Esophagus muscularis mucosa (tissue), 4 donors: Measurements from ENCODE around the gene ZDHHC19. TPM values are rescaled to one million over a fixed set of nuclear protein-coding genes. Genes with fewer than 3 reads are reported as not detected.

Source experiments
- DNase-seq: peaks from one replicate; pipeline ENCODE4 v3.0.0-alpha.2; 2017; ENCODE audit errors: extremely low spot score
- H3K27ac ChIP-seq, 4 donors: fragments of 200-600 bp; sonication (generic); replicated peaks in 1 of 4; 1 replicate in 3 of 4; 2 replicates in 1 of 4; pipeline ENCODE4 v1.5.1; 2016 to 2019; ENCODE audit warnings: mild to moderate bottlenecking in 1 of 4
- H3K27me3 ChIP-seq, 4 donors: fragments of 200-600 bp; sonication (generic); one replicate each; pipeline versions ENCODE4 v1.5.1 to v1.6.0; 2016 to 2019
- H3K36me3 ChIP-seq, 4 donors: fragments of 200-600 bp; sonication (generic); one replicate each; pipeline ENCODE4 v1.5.1; 2016 to 2019
- H3K4me1 ChIP-seq, 4 donors: fragments of 200-600 bp; sonication (generic); one replicate each; pipeline ENCODE4 v1.5.1; 2016 to 2019
- H3K4me3 ChIP-seq, 4 donors: fragments of 200-600 bp; sonication (generic); 1 replicate in 2 of 4; 2 replicates in 2 of 4; pipeline ENCODE4 v1.5.1; 2016 to 2019; ENCODE audit warnings: mild to moderate bottlenecking in 4 of 4, moderate library complexity in 1 of 4
- H3K9me3 ChIP-seq, 4 donors: fragments of 200-600 bp; sonication (generic); 1 replicate in 3 of 4; 2 replicates in 1 of 4; pipeline ENCODE4 v1.5.1; 2016 to 2019
- EP300 ChIP-seq: sonication (generic); formaldehyde crosslinking; IDR thresholded peaks from one replicate; pipeline ENCODE4 v1.6.1; 2017; ENCODE audit warnings: antibody characterized with exemption
- POLR2A ChIP-seq: fragments of 450-650 bp; IDR thresholded peaks from one replicate; pipeline ENCODE4 v1.6.1; 2017; ENCODE audit warnings: antibody characterized with exemption, moderate library complexity, mild to moderate bottlenecking, low read depth
- POLR2AphosphoS5 ChIP-seq, 2 donors: sonication (generic); formaldehyde crosslinking; IDR thresholded peaks; one replicate each; pipeline ENCODE4 v1.6.1; 2017; ENCODE audit warnings: antibody characterized with exemption in 2 of 2
- WGBS: methylation state at CpG from one replicate; pipeline ENCODE4 v1.1.5; 2018; 5-methylcytosine and 5-hydroxymethylcytosine counted together
- intact Hi-C: fragments of 100-400 bp; cut with DNase I; formaldehyde crosslinking; loops from one replicate; pipeline ENCODE4 v1.15.1; 2023
- total RNA-seq, 4 donors: library from RNA; depleted of rRNA; stranded (reverse); fragments of >200 nt; gene quantifications; one replicate each; pipeline versions ENCODE4 v1.1.0 to v1.2.1, GENCODE V29; 2016
- TF ChIP-seq, protein P1 (sequence below), 3 experiments: fragments of 200-600 bp in 2 of 3; fragments of 450-650 bp in 1 of 3; sonication (generic) in 2 of 3; IDR thresholded peaks; one replicate each; pipeline ENCODE4 v1.5.1; 2017 to 2019; ENCODE audit warnings: antibody characterized with exemption in 3 of 3, mild to moderate bottlenecking in 2 of 3, moderate library complexity in 1 of 3

Gene ZDHHC19
- total RNA-seq, 4 donors from 2014 or later, result not detected

DNA sequence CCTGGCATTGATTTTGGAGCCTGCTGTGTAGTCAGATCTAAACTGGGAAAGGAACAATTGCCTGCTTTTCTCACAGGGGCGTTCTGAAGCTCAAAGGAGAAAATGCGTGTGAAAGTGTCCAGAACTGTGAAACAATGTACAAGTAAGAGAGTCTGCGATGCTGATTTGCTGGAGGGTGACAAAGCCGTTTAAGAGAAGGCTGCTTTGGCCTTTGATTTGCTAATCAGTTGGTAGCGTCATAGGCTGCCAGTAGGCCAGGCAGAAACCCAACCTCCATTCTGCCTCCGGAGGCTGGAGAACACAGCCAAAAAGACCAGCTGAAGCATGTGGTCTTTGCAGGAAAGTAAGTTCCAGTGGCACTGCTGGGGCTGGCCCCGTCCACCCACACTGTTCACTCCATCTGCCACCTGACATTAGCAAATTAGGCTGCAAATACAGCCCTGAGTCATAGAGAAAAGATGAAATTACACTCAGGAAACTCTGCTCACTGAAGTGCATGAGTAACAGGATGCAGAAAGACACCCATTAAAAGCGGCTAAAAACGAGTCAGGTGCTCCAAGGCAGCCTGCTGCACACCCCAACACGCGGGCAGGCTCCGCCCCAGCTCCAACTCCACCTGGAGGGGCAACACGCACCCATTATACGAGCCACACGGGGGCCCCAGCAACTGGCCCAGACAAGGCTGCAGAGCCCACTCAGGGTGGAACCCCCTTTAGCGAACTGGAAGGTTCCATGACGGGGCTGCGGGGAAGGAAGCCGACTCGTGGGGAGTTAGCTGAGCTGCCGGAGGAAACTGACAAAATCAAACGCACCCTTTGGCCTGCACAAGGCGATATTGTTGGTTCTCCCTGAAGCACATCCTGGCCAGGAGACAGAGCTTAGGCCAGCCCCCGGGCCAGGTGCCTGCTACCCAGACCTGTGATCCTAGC lies 31.6 kb downstream of the ZDHHC19 start:
- Histone ChIP-seq H3K36me3 (no peaks in the 10 kb centered on the region), H3K4me3 (no peak overlapping the region), H3K27me3 (peaks cover 0 to 4% (median 0%) of the 10 kb centered on the region in 4 donors), H3K27ac (no peak overlapping the region), H3K4me1 (no peaks in the 10 kb centered on the region), H3K9me3 (no peaks in the 10 kb centered on the region)
- DNase-seq, result no peak
- WGBS, result 56% methylated on average over 23 of the region's 24 CpGs
- intact Hi-C loops, result no loop called here
- TF ChIP-seq, protein P1, sequence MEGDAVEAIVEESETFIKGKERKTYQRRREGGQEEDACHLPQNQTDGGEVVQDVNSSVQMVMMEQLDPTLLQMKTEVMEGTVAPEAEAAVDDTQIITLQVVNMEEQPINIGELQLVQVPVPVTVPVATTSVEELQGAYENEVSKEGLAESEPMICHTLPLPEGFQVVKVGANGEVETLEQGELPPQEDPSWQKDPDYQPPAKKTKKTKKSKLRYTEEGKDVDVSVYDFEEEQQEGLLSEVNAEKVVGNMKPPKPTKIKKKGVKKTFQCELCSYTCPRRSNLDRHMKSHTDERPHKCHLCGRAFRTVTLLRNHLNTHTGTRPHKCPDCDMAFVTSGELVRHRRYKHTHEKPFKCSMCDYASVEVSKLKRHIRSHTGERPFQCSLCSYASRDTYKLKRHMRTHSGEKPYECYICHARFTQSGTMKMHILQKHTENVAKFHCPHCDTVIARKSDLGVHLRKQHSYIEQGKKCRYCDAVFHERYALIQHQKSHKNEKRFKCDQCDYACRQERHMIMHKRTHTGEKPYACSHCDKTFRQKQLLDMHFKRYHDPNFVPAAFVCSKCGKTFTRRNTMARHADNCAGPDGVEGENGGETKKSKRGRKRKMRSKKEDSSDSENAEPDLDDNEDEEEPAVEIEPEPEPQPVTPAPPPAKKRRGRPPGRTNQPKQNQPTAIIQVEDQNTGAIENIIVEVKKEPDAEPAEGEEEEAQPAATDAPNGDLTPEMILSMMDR (IDR thresholded peaks at IDR 0.05), result no peak
- no peak for TF ChIP-seq POLR2AphosphoS5 (IDR thresholded peaks at IDR 0.05)
- TF ChIP-seq POLR2A, result no peak
- TF ChIP-seq EP300, result no peak

DNA sequence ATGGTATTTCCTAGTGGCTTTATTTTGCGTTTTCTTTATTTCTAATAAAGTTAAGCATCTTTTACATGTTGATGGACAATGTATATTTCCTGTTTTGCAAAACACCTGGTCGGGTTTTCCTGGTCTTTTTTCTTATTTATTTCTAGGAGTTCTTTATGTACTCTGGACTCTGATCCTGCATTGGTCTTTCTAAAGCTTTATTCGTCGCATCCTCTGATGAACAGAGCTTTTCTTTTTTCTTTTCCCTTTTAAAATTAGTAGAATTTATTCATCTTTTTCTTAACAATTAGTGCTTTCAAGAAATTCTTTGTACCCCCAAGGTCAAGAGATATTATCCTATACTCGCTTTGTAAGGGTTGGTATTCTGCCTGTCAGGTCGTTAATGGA lies 32.2 kb downstream of the ZDHHC19 start:
- WGBS, result 81% methylated on average over 6 of the region's 6 CpGs
- no peak for DNase-seq
- Histone ChIP-seq H3K36me3 (no peaks in the 10 kb centered on the region), H3K4me1 (no peaks in the 10 kb centered on the region), H3K27ac (no peak overlapping the region), H3K4me3 (no peak overlapping the region), H3K27me3 (peaks cover 0 to 4% (median 0%) of the 10 kb centered on the region in 4 donors), H3K9me3 (no peaks in the 10 kb centered on the region)
- TF ChIP-seq, protein P1 (IDR thresholded peaks at IDR 0.05), result no peak
- no peak for TF ChIP-seq POLR2A
- intact Hi-C loops, result no loop called here

- DNase-seq, result no peak
Observed at GRCh38 chr3:196177967-196178366, 33.2 kb downstream of the ZDHHC19 start.

DNA sequence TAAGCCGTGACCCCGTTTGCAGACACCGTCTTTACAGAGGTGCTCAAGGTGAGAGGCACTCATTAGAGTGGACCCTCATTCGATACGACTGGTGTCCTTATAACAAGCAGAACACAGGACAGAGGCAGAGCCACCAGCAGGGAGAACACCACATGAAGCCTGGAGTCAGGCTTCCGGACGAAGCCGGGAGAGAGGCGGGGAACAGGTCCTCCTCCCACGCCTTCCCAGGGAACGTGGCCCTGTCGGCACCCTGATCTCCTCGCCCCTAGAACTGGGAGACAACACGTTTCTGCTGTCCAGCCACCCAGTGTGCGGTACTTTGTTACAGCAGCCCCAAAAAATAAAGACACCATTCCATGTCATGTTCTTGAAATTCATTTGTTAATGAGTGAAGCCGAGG lies 33.6 kb downstream of the ZDHHC19 start:
- Histone ChIP-seq H3K36me3 (no peaks in the 10 kb centered on the region), H3K27ac (no peak overlapping the region), H3K4me3 (no peak overlapping the region), H3K27me3 (peaks cover 0 to 4% (median 0%) of the 10 kb centered on the region in 4 donors), H3K4me1 (no peaks in the 10 kb centered on the region), H3K9me3 (no peaks in the 10 kb centered on the region)
- intact Hi-C loops, result no loop called here
- no peak for DNase-seq
- 77% methylated on average over 16 of the region's 16 CpGs for WGBS
- TF ChIP-seq, protein P1 (IDR thresholded peaks at IDR 0.05), result no peak
- TF ChIP-seq POLR2A, result no peak
- no peak for TF ChIP-seq EP300

More at GRCh38 chr3:196177967-196178366, 33.2 kb downstream of the ZDHHC19 start:
- H3K4me3 ChIP-seq, result no peak overlapping the region
- 76% methylated on average over 4 of the region's 4 CpGs for WGBS
- intact Hi-C loops, result no loop called here
- H3K27me3 ChIP-seq, result peaks cover 0 to 4% (median 0%) of the 10 kb centered on the region in 4 donors
- no peaks in the 10 kb centered on the region for H3K9me3 ChIP-seq
- no peaks in the 10 kb centered on the region for H3K36me3 ChIP-seq
- H3K27ac ChIP-seq, result no peak overlapping the region
- no peaks in the 10 kb centered on the region for H3K4me1 ChIP-seq
- TF ChIP-seq, protein P1 (IDR thresholded peaks at IDR 0.05), result no peak
- TF ChIP-seq POLR2AphosphoS5 (IDR thresholded peaks at IDR 0.05) (no peak), POLR2A (no peak)
